Naive thymus-derived CD4-positive, alpha-beta T cell (primary cell): ENCODE results near the gene NAA40. TPM values are rescaled to one million over a fixed set of nuclear protein-coding genes. Genes with fewer than 3 reads are reported as not detected.

ENCODE experiments used
- ATAC-seq: fragments of 150-1000 bp; cut with Tn5 transposase; 2 replicates; pipeline ENCODE4 v1.10.0; 2021; ENCODE audit warnings: mild to moderate bottlenecking, moderate library complexity
- CTCF ChIA-PET: fragments of 350-600 bp; sonication (Branson Sonifier 250); formaldehyde crosslinking; loops from one replicate; lab custom pipeline; 2021; ENCODE audit warnings: antibody characterized with exemption; lab: Charles Lee
- POLR2A ChIA-PET: fragments of 350-600 bp; sonication (Branson Sonifier 250); formaldehyde crosslinking; loops from one replicate; lab custom pipeline; 2021; ENCODE audit warnings: antibody characterized with exemption, inconsistent platforms; lab: Charles Lee
- DNase-seq, 9 donors: peaks; one replicate each; pipeline versions ENCODE4 v3.0.0 to v3.0.0-alpha.2; 2020 to 2022; ENCODE audit warnings: mixed read lengths in 1 of 9
- H3K27ac ChIP-seq: one replicate; pipeline ENCODE4 v1.7.0; 2013; ENCODE audit warnings: mild to moderate bottlenecking, low read depth, low read length, moderate library complexity
- H3K27me3 ChIP-seq, 2 donors: one replicate each; pipeline ENCODE4 v1.7.0; 2013; ENCODE audit warnings: low read length in 2 of 2, mild to moderate bottlenecking in 2 of 2, moderate library complexity in 2 of 2; ENCODE audit not compliant: control insufficient read depth in 2 of 2, insufficient read depth in 2 of 2
- H3K36me3 ChIP-seq, 3 experiments: 1 replicate in 2 of 3; 2 replicates in 1 of 3; pipeline ENCODE4 v1.7.0; 2013; ENCODE audit warnings: low read length in 3 of 3, mild to moderate bottlenecking in 3 of 3, moderate library complexity in 1 of 3; ENCODE audit not compliant: insufficient read depth in 3 of 3, control insufficient read depth in 2 of 3
- H3K4me1 ChIP-seq, 2 donors: one replicate each; pipeline ENCODE4 v1.7.0; 2013; ENCODE audit warnings: low read length in 2 of 2, mild to moderate bottlenecking in 2 of 2, moderate library complexity in 1 of 2; ENCODE audit not compliant: control insufficient read depth in 2 of 2, insufficient read depth in 2 of 2
- H3K4me3 ChIP-seq: 2 replicates; pipeline ENCODE4 v1.7.0; 2013; ENCODE audit warnings: mild to moderate bottlenecking, low read length
- H3K9me3 ChIP-seq, 3 experiments: 1 replicate in 2 of 3; 2 replicates in 1 of 3; pipeline ENCODE4 v1.7.0; 2013; ENCODE audit warnings: low read length in 3 of 3; ENCODE audit not compliant: control insufficient read depth in 2 of 3
- H3K27ac Mint-ChIP-seq, 9 donors: one replicate each; pipeline ENCODE4 v1.8.0; 2020 to 2022; ENCODE audit warnings: mixed read lengths in 9 of 9, mild to moderate bottlenecking in 8 of 9, moderate library complexity in 5 of 9, inconsistent platforms in 2 of 9
- H3K27me3 Mint-ChIP-seq, 5 donors: one replicate each; pipeline ENCODE4 v1.8.0; 2021 to 2022; ENCODE audit warnings: mixed read lengths in 5 of 5, mild to moderate bottlenecking in 1 of 5
- H3K36me3 Mint-ChIP-seq, 5 donors: one replicate each; pipeline ENCODE4 v1.8.0; 2020 to 2022; ENCODE audit warnings: mixed read lengths in 5 of 5, mild to moderate bottlenecking in 3 of 5, inconsistent platforms in 1 of 5
- H3K4me1 Mint-ChIP-seq, 7 donors: one replicate each; pipeline ENCODE4 v1.8.0; 2020 to 2022; ENCODE audit warnings: mixed read lengths in 7 of 7, mild to moderate bottlenecking in 3 of 7, inconsistent platforms in 1 of 7
- H3K4me3 Mint-ChIP-seq, 10 donors: one replicate each; pipeline ENCODE4 v1.8.0; 2020 to 2022; ENCODE audit warnings: mild to moderate bottlenecking in 10 of 10, mixed read lengths in 10 of 10, moderate library complexity in 6 of 10, inconsistent platforms in 2 of 10
- H3K9me3 Mint-ChIP-seq, 11 donors: one replicate each; pipeline ENCODE4 v1.8.0; 2020 to 2022; ENCODE audit warnings: mixed read lengths in 11 of 11, mild to moderate bottlenecking in 4 of 11, inconsistent platforms in 1 of 11, moderate library complexity in 1 of 11
- intact Hi-C, 2 donors: fragments of 100-400 bp; cut with micrococcal nuclease; formaldehyde crosslinking; loops; one replicate each; pipeline ENCODE4 v1.15.1; 2023
- polyA plus RNA-seq, 2 donors: library from polyadenylated mRNA; unstranded; fragments of 300-500 nt; fragmentation: Illumina TruSeq; gene quantifications; one replicate each; pipeline ENCODE4 v1.2.3, GENCODE V29; 2021
- total RNA-seq, 6 experiments: library from RNA in 5 of 6; stranded (reverse) in 5 of 6; gene quantifications; 1 replicate in 5 of 6; 2 replicates in 1 of 6; pipeline ENCODE4 v1.2.3 and lab custom pipeline; 2021 to 2026

Gene NAA40
- total and polyA plus RNA-seq, 7 experiments from 2014 or later = 5.1 to 39.8 (median 24.4) TPM

GRCh38 chr11:63909591-63910506, 29.0 kb upstream of the NAA40 start:
- DNase-seq = no peak
- Histone ChIP-seq H3K36me3 (peaks cover 11 to 49% (median 14%) of the 10 kb centered on the region in 3 experiments), H3K27me3 (no peaks in the 10 kb centered on the region), H3K27ac (no peak overlapping the region), H3K9me3 (no peaks in the 10 kb centered on the region), H3K4me3 (no peak overlapping the region), H3K4me1 (peaks cover 0 to under 1% of the 10 kb centered on the region in 2 donors)
- Mint-ChIP-seq H3K4me3 (no peak overlapping the region), H3K9me3 (no peaks in the 10 kb centered on the region), H3K27me3 (peaks cover 0 to 1% (median 0%) of the 10 kb centered on the region in 5 donors), H3K4me1 (peaks cover 0 to 5% (median 0%) of the 10 kb centered on the region in 7 donors), H3K36me3 (peaks cover 0 to 12% (median 4%) of the 10 kb centered on the region in 5 donors), H3K27ac (peak overlapping the region in 2 of 9 donors; percentile 33 to 36)
- ChIA-PET POLR2A (interaction anchor here (1.0 kb wide), 1 partner anchor 71 kb away, joined by 4 read pairs; the partner anchor contains the start of gene MARK2), CTCF (interaction anchor here (2.9 kb wide), 1 partner anchor 73 kb away, joined by 11 read pairs; no protein-coding TSS in a partner anchor)
- intact Hi-C loops = loop anchor here in 1 of 2 donors (5.0 kb wide), 1 partner anchor 237 kb away; no protein-coding TSS in a partner anchor
- no peak for ATAC-seq

GRCh38 chr11:63910675-63911074, 28.1 kb upstream of the NAA40 start:
- no peak for ATAC-seq
- H3K36me3 ChIP-seq = peaks cover 7 to 42% (median 10%) of the 10 kb centered on the region in 3 experiments
- no peak for DNase-seq
- intact Hi-C loops = no loop called here
- H3K9me3 ChIP-seq = no peaks in the 10 kb centered on the region
- Mint-ChIP-seq H3K4me3 (no peak overlapping the region), H3K36me3 (peaks cover 0 to 6% (median 4%) of the 10 kb centered on the region in 5 donors), H3K9me3 (no peaks in the 10 kb centered on the region), H3K27me3 (peaks cover 0 to 4% (median 0%) of the 10 kb centered on the region in 5 donors), H3K27ac (peak overlapping the region in 1 of 9 donors; percentile 62), H3K4me1 (peaks cover 0 to 8% (median 4%) of the 10 kb centered on the region in 7 donors)
- no peak overlapping the region for H3K27ac ChIP-seq
- no peaks in the 10 kb centered on the region for H3K27me3 ChIP-seq
- ChIA-PET CTCF (interaction anchor here (2.9 kb wide), 1 partner anchor 74 kb away, joined by 11 read pairs; no protein-coding TSS in a partner anchor), POLR2A (no interaction called here)
- peaks cover under 1 to 7% of the 10 kb centered on the region in 2 donors for H3K4me1 ChIP-seq
- H3K4me3 ChIP-seq = no peak overlapping the region

GRCh38 chr11:63911440-63911839, 27.4 kb upstream of the NAA40 start:
- no peaks in the 10 kb centered on the region for H3K27me3 ChIP-seq
- Mint-ChIP-seq H3K4me1 (peaks cover 0 to 10% (median 4%) of the 10 kb centered on the region in 7 donors), H3K27me3 (peaks cover 0 to 8% (median 0%) of the 10 kb centered on the region in 5 donors), H3K9me3 (no peaks in the 10 kb centered on the region), H3K4me3 (no peak overlapping the region), H3K27ac (peak overlapping the region in 1 of 9 donors; percentile 38), H3K36me3 (peaks cover 0 to under 1% (median 0%) of the 10 kb centered on the region in 5 donors)
- ATAC-seq (no peak), DNase-seq (no peak)
- no peaks in the 10 kb centered on the region for H3K9me3 ChIP-seq
- ChIA-PET POLR2A (interaction anchor here (0.6 kb wide), 1 partner anchor 18 kb away, joined by 4 read pairs; no protein-coding TSS in a partner anchor), CTCF (no interaction called here)
- no peak overlapping the region for H3K4me3 ChIP-seq
- intact Hi-C loops = no loop called here
- H3K4me1 ChIP-seq = peaks cover 4 to 14% of the 10 kb centered on the region in 2 donors
- H3K27ac ChIP-seq = no peak overlapping the region
- H3K36me3 ChIP-seq = peaks cover 5 to 37% (median 10%) of the 10 kb centered on the region in 3 experiments

GRCh38 chr11:63911876-63912275, 26.9 kb upstream of the NAA40 start:
- H3K4me1 Mint-ChIP-seq = peaks cover 0 to 10% (median 4%) of the 10 kb centered on the region in 7 donors
- no peak for ATAC-seq
- CTCF ChIA-PET = interaction anchor here (0.9 kb wide), 1 partner anchor 34 kb away, joined by 3 read pairs; no protein-coding TSS in a partner anchor

GRCh38 chr11:63912678-63913077, 26.1 kb upstream of the NAA40 start:
- no peaks in the 10 kb centered on the region for H3K36me3 Mint-ChIP-seq
- CTCF ChIA-PET = interaction anchor here (0.9 to 3.6 kb wide), 2 partner anchors 33 to 76 kb away, joined by 3 to 12 read pairs; no protein-coding TSS in a partner anchor
- H3K27me3 Mint-ChIP-seq = peaks cover 0 to 12% (median 0%) of the 10 kb centered on the region in 5 donors

More at GRCh38 chr11:63911876-63912275, 26.9 kb upstream of the NAA40 start:
- intact Hi-C loops = no loop called here
- no peak overlapping the region for H3K27ac ChIP-seq
- Mint-ChIP-seq H3K27ac (no peak overlapping the region), H3K36me3 (no peaks in the 10 kb centered on the region), H3K9me3 (no peaks in the 10 kb centered on the region), H3K4me3 (no peak overlapping the region), H3K27me3 (peaks cover 0 to 8% (median 0%) of the 10 kb centered on the region in 5 donors)
- H3K27me3 ChIP-seq = no peaks in the 10 kb centered on the region
- peaks cover 4 to 14% of the 10 kb centered on the region in 2 donors for H3K4me1 ChIP-seq
- no peak for DNase-seq
- no peak overlapping the region for H3K4me3 ChIP-seq
- no peaks in the 10 kb centered on the region for H3K9me3 ChIP-seq
- POLR2A ChIA-PET = interaction anchor here (0.6 kb wide), 1 partner anchor 17 kb away, joined by 4 read pairs; no protein-coding TSS in a partner anchor
- peaks cover 5 to 35% (median 10%) of the 10 kb centered on the region in 3 experiments for H3K36me3 ChIP-seq

More at GRCh38 chr11:63912678-63913077, 26.1 kb upstream of the NAA40 start:
- Mint-ChIP-seq H3K4me3 (no peak overlapping the region), H3K4me1 (peaks cover 0 to 11% (median 7%) of the 10 kb centered on the region in 7 donors), H3K9me3 (no peaks in the 10 kb centered on the region), H3K27ac (no peak overlapping the region)
- intact Hi-C loops = no loop called here
- DNase-seq (no peak), ATAC-seq (no peak)
- H3K4me1 ChIP-seq = peaks cover 7 to 18% of the 10 kb centered on the region in 2 donors
- H3K9me3 ChIP-seq = no peaks in the 10 kb centered on the region
- no peak overlapping the region for H3K27ac ChIP-seq
- POLR2A ChIA-PET = no interaction called here
- H3K27me3 ChIP-seq = no peaks in the 10 kb centered on the region
- H3K36me3 ChIP-seq = peaks cover 5 to 27% (median 9%) of the 10 kb centered on the region in 3 experiments
- no peak overlapping the region for H3K4me3 ChIP-seq
